Chondrocyte (in vitro differentiated cells): ENCODE data around the gene PDZD8. TPM values are rescaled to one million over a fixed set of nuclear protein-coding genes. Genes with fewer than 3 reads are reported as not detected.

Experiments
- DNase-seq: peaks from one replicate; pipeline ENCODE4 v3.0.0; 2021; ENCODE audit warnings: mixed read lengths, low spot score
- H3K27ac Mint-ChIP-seq: one replicate; pipeline ENCODE4 v1.8.0; 2021; ENCODE audit warnings: mild to moderate bottlenecking, moderate library complexity, mixed read lengths; ENCODE audit not compliant: unreplicated experiment
- H3K27me3 Mint-ChIP-seq: 2 replicates; pipeline ENCODE4 v1.8.0; 2021; ENCODE audit warnings: low read depth, mixed read lengths
- H3K36me3 Mint-ChIP-seq: 2 replicates; pipeline ENCODE4 v1.8.0; 2021; ENCODE audit warnings: low read depth, mixed read lengths
- H3K4me1 Mint-ChIP-seq: 2 replicates; pipeline ENCODE4 v1.8.0; 2021; ENCODE audit warnings: low read depth, mild to moderate bottlenecking, mixed read lengths
- H3K4me3 Mint-ChIP-seq: one replicate; pipeline ENCODE4 v1.8.0; 2021; ENCODE audit warnings: mild to moderate bottlenecking, moderate library complexity, mixed read lengths; ENCODE audit not compliant: unreplicated experiment
- H3K9me3 Mint-ChIP-seq: 2 replicates; pipeline ENCODE4 v1.8.0; 2021; ENCODE audit warnings: low read depth, mixed read lengths
- CTCF ChIP-seq: fragments of 200-600 bp; sonication (generic); IDR thresholded peaks from 2 replicates; pipeline ENCODE4 v1.5.0; 2021; ENCODE audit warnings: antibody characterized with exemption, mild to moderate bottlenecking, moderate library complexity
- total RNA-seq: library from RNA; stranded (reverse); gene quantifications from 3 replicates; pipeline ENCODE4 v1.2.1, GENCODE V29; 2021

Gene PDZD8
- total RNA-seq, 1 donor from 2014 or later = 36.3 TPM

DNA sequence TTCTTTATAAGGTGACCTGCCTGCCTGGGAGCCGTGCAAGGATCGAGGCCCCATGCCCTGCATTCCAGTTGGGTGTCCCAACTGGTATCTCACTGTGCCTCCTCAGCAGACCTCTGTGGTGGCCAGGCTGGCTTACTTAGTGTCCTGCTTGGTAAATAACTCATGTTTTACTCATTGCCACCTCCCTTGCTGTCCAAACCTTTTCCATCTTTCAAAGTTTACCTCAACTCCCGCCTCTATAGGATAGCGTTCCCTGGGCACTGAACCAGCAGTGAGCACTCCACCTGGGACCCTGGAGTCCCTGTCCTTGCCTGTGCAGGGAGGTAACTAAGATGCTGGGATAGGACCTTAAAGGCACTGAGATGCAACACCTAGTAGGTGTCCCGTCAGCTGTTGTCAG is 100.7 kb downstream of the PDZD8 start:
- no peaks in the 10 kb centered on the region for H3K36me3 Mint-ChIP-seq
- TF ChIP-seq CTCF = no peak
- no peak for DNase-seq
- no peak overlapping the region for H3K4me3 Mint-ChIP-seq
- no peaks in the 10 kb centered on the region for H3K27me3 Mint-ChIP-seq
- H3K4me1 Mint-ChIP-seq = peaks cover 7% of the 10 kb centered on the region
- no peak overlapping the region for H3K27ac Mint-ChIP-seq
- no peaks in the 10 kb centered on the region for H3K9me3 Mint-ChIP-seq

- no peak overlapping the region for H3K4me3 Mint-ChIP-seq
- H3K36me3 Mint-ChIP-seq = no peaks in the 10 kb centered on the region
- no peak for TF ChIP-seq CTCF
These were observed 101.3 kb downstream of the PDZD8 start for GRCh38 chr10:117273980-117274379.

GRCh38 chr10:117272195-117273076 is 102.8 kb downstream of the PDZD8 start:
- no peak for TF ChIP-seq CTCF
- H3K4me3 Mint-ChIP-seq = no peak overlapping the region
- no peak overlapping the region for H3K27ac Mint-ChIP-seq
- no peak for DNase-seq
- H3K27me3 Mint-ChIP-seq = no peaks in the 10 kb centered on the region
- H3K9me3 Mint-ChIP-seq = no peaks in the 10 kb centered on the region
- no peaks in the 10 kb centered on the region for H3K36me3 Mint-ChIP-seq
- no peaks in the 10 kb centered on the region for H3K4me1 Mint-ChIP-seq

More at GRCh38 chr10:117273980-117274379, 101.3 kb downstream of the PDZD8 start:
- DNase-seq = no peak
- Mint-ChIP-seq H3K4me1 (peaks cover 2% of the 10 kb centered on the region), H3K27me3 (no peaks in the 10 kb centered on the region), H3K9me3 (no peaks in the 10 kb centered on the region), H3K27ac (no peak overlapping the region)

- DNase-seq = no peak
- no peak for TF ChIP-seq CTCF
- Mint-ChIP-seq H3K36me3 (no peaks in the 10 kb centered on the region), H3K9me3 (no peaks in the 10 kb centered on the region), H3K4me3 (no peak overlapping the region), H3K4me1 (no peaks in the 10 kb centered on the region), H3K27me3 (no peaks in the 10 kb centered on the region), H3K27ac (no peak overlapping the region)
These were observed 103.8 kb downstream of the PDZD8 start for GRCh38 chr10:117271427-117271826.

- no peak for DNase-seq
- Mint-ChIP-seq H3K36me3 (no peaks in the 10 kb centered on the region), H3K27ac (no peak overlapping the region), H3K27me3 (no peaks in the 10 kb centered on the region), H3K4me1 (no peaks in the 10 kb centered on the region), H3K9me3 (no peaks in the 10 kb centered on the region), H3K4me3 (no peak overlapping the region)
- TF ChIP-seq CTCF = no peak
These were observed 106.3 kb downstream of the PDZD8 start for GRCh38 chr10:117268907-117269306.
